ENCODE results near the gene EFNA2.
A peak's percentile ranks its signal among the peaks of the same experiment; 100 is the strongest.

The EFNA2 gene

GRCh38 chr19:1285737-1286360, at the start of gene EFNA2:
EFNA2 (plus strand) TSS chr19:1285873; CDS start chr19:1286169, 296 bp downstream.
- Mint-ChIP-seq H3K27me3 (ENCODE audit: low read depth) (peaks cover 23% of the 10 kb centered on the region), H3K4me3 (peak within 1 kb of the TSS; percentile 6), H3K27ac (peak within 1 kb of the TSS; percentile 6), H3K9me3 (no peaks in the 10 kb centered on the region), H3K36me3 (ENCODE audit: low read depth) (no peaks in the 10 kb centered on the region), H3K4me1 (ENCODE audit: low read depth) (peaks cover 2% of the 10 kb centered on the region)
- DNase-seq (ENCODE audit: low spot score), result no peak

- DNase-seq (ENCODE audit: low spot score), result no peak
- H3K4me3 Mint-ChIP-seq, result no peak overlapping the region
- H3K36me3 Mint-ChIP-seq (ENCODE audit: low read depth), result no peaks in the 10 kb centered on the region
- H3K27me3 Mint-ChIP-seq (ENCODE audit: low read depth), result peaks cover 20% of the 10 kb centered on the region
- peaks cover 10% of the 10 kb centered on the region for H3K4me1 Mint-ChIP-seq (ENCODE audit: low read depth)
- H3K9me3 Mint-ChIP-seq, result no peaks in the 10 kb centered on the region
- no peak overlapping the region for H3K27ac Mint-ChIP-seq
Measured at GRCh38 chr19:1236576-1236975, 49.1 kb upstream of the EFNA2 start.

GRCh38 chr19:1237027-1237659, 48.5 kb upstream of the EFNA2 start:
- Mint-ChIP-seq H3K36me3 (ENCODE audit: low read depth) (no peaks in the 10 kb centered on the region), H3K9me3 (no peaks in the 10 kb centered on the region), H3K27me3 (ENCODE audit: low read depth) (peaks cover 20% of the 10 kb centered on the region), H3K27ac (no peak overlapping the region), H3K4me3 (peak overlapping the region; percentile 40), H3K4me1 (ENCODE audit: low read depth) (peaks cover 10% of the 10 kb centered on the region)
- peak; percentile 9 for DNase-seq (ENCODE audit: low spot score)

GRCh38 chr19:1237754-1238368, 47.8 kb upstream of the EFNA2 start, which contains the start of gene CBARP:
CBARP (minus strand) TSS chr19:1238005; CDS start chr19:1236100, 1,905 bp downstream.
- peak; percentile 48 for DNase-seq (ENCODE audit: low spot score)
- H3K27ac Mint-ChIP-seq, result peak within 1 kb of the TSS; percentile 65
- H3K9me3 Mint-ChIP-seq, result no peaks in the 10 kb centered on the region
- no peaks in the 10 kb centered on the region for H3K36me3 Mint-ChIP-seq (ENCODE audit: low read depth)
- H3K4me1 Mint-ChIP-seq (ENCODE audit: low read depth), result peaks cover 10% of the 10 kb centered on the region
- H3K4me3 Mint-ChIP-seq, result peak within 1 kb of the TSS; percentile 69
- H3K27me3 Mint-ChIP-seq (ENCODE audit: low read depth), result peaks cover 20% of the 10 kb centered on the region

GRCh38 chr19:1238369-1239303, 47.0 kb upstream of the EFNA2 start:
- peak overlapping the region; percentile 65 for H3K27ac Mint-ChIP-seq
- DNase-seq (ENCODE audit: low spot score), result peak; percentile 3
- no peaks in the 10 kb centered on the region for H3K9me3 Mint-ChIP-seq
- H3K36me3 Mint-ChIP-seq (ENCODE audit: low read depth), result no peaks in the 10 kb centered on the region
- peak overlapping the region; percentile 69 for H3K4me3 Mint-ChIP-seq
- peaks cover 16% of the 10 kb centered on the region for H3K4me1 Mint-ChIP-seq (ENCODE audit: low read depth)
- peaks cover 20% of the 10 kb centered on the region for H3K27me3 Mint-ChIP-seq (ENCODE audit: low read depth)

- peaks cover 16% of the 10 kb centered on the region for H3K4me1 Mint-ChIP-seq (ENCODE audit: low read depth)
- peaks cover 20% of the 10 kb centered on the region for H3K27me3 Mint-ChIP-seq (ENCODE audit: low read depth)
- H3K36me3 Mint-ChIP-seq (ENCODE audit: low read depth), result peaks cover under 1% of the 10 kb centered on the region
- DNase-seq (ENCODE audit: low spot score), result no peak
- peak overlapping the region; percentile 67 for H3K4me3 Mint-ChIP-seq
- no peaks in the 10 kb centered on the region for H3K9me3 Mint-ChIP-seq
- peak overlapping the region; percentile 23 for H3K27ac Mint-ChIP-seq
Measured at GRCh38 chr19:1239420-1239795, 46.3 kb upstream of the EFNA2 start.

- H3K9me3 Mint-ChIP-seq, result no peaks in the 10 kb centered on the region
Measured at GRCh38 chr19:1239796-1240737, 45.6 kb upstream of the EFNA2 start.

GRCh38 chr19:1240925-1241324, 44.7 kb upstream of the EFNA2 start:
- no peak for DNase-seq (ENCODE audit: low spot score)
- peaks cover 2% of the 10 kb centered on the region for H3K36me3 Mint-ChIP-seq (ENCODE audit: low read depth)
- peaks cover 18% of the 10 kb centered on the region for H3K4me1 Mint-ChIP-seq (ENCODE audit: low read depth)
- H3K27me3 Mint-ChIP-seq (ENCODE audit: low read depth), result peaks cover 19% of the 10 kb centered on the region
- no peaks in the 10 kb centered on the region for H3K9me3 Mint-ChIP-seq
- peak overlapping the region; percentile 83 for H3K27ac Mint-ChIP-seq
- peak overlapping the region; percentile 84 for H3K4me3 Mint-ChIP-seq

More at GRCh38 chr19:1239796-1240737, 45.6 kb upstream of the EFNA2 start:
- Mint-ChIP-seq H3K36me3 (ENCODE audit: low read depth) (peaks cover 2% of the 10 kb centered on the region), H3K27ac (peak overlapping the region; percentile 45), H3K4me1 (ENCODE audit: low read depth) (peaks cover 18% of the 10 kb centered on the region), H3K27me3 (ENCODE audit: low read depth) (peaks cover 20% of the 10 kb centered on the region), H3K4me3 (peak overlapping the region; percentile 84)
- peak; percentile 96 for DNase-seq (ENCODE audit: low spot score)

GRCh38 chr19:1241417-1242095, 44.1 kb upstream of the EFNA2 start, which contains the start of gene ATP5F1D:
ATP5F1D (plus strand) TSS chr19:1241751; CDS start chr19:1241851, 100 bp downstream.
- Mint-ChIP-seq H3K27ac (peak within 1 kb of the TSS; percentile 83), H3K36me3 (ENCODE audit: low read depth) (peaks cover 2% of the 10 kb centered on the region), H3K4me1 (ENCODE audit: low read depth) (peaks cover 18% of the 10 kb centered on the region), H3K4me3 (peak within 1 kb of the TSS; percentile 90), H3K27me3 (ENCODE audit: low read depth) (peaks cover 15% of the 10 kb centered on the region), H3K9me3 (no peaks in the 10 kb centered on the region)
- peak; percentile 95 for DNase-seq (ENCODE audit: low spot score)

GRCh38 chr19:1243768-1244692, 41.6 kb upstream of the EFNA2 start:
- Mint-ChIP-seq H3K9me3 (no peaks in the 10 kb centered on the region), H3K4me1 (ENCODE audit: low read depth) (peaks cover 13% of the 10 kb centered on the region), H3K4me3 (peak overlapping the region; percentile 68), H3K27ac (peak overlapping the region; percentile 82), H3K27me3 (ENCODE audit: low read depth) (peaks cover 6% of the 10 kb centered on the region), H3K36me3 (ENCODE audit: low read depth) (peaks cover 2% of the 10 kb centered on the region)
- DNase-seq (ENCODE audit: low spot score), result peak; percentile 76

GRCh38 chr19:1244693-1245451, 40.8 kb upstream of the EFNA2 start:
- Mint-ChIP-seq H3K9me3 (no peaks in the 10 kb centered on the region), H3K27me3 (ENCODE audit: low read depth) (peaks cover 2% of the 10 kb centered on the region), H3K4me3 (peak overlapping the region; percentile 68), H3K36me3 (ENCODE audit: low read depth) (peaks cover 4% of the 10 kb centered on the region), H3K27ac (peak overlapping the region; percentile 82), H3K4me1 (ENCODE audit: low read depth) (peaks cover 13% of the 10 kb centered on the region)
- DNase-seq (ENCODE audit: low spot score), result peak; percentile 11
